Left lung (tissue), 10 donors: ENCODE measurements around the gene PCLO. TPM values are rescaled to one million over a fixed set of nuclear protein-coding genes. Genes with fewer than 3 reads are reported as not detected.
A peak's percentile ranks its signal among the peaks of the same experiment; 100 is the strongest.

Source experiments
- ATAC-seq: fragments of 200-7000 bp; cut with Tn5 transposase; one replicate; pipeline ENCODE4 v1.9.1; 2020; ENCODE audit warnings: moderate library complexity
- DNase-seq, 4 donors: peaks; one replicate each; pipeline ENCODE4 v3.0.0-alpha.2; 2013 to 2020
- H3K27ac ChIP-seq, 2 donors: fragments of 200-600 bp; sonication (generic) in 1 of 2; one replicate each; pipeline versions ENCODE4 v1.5.0 to v1.8.0; 2020 to 2021
- H3K27me3 ChIP-seq, 2 donors: fragments of 200-600 bp; sonication (generic) in 1 of 2; one replicate each; pipeline versions ENCODE4 v1.5.0 to v1.8.0; 2020 to 2021
- H3K36me3 ChIP-seq, 2 donors: fragments of 200-600 bp; sonication (generic) in 1 of 2; one replicate each; pipeline versions ENCODE4 v1.5.0 to v1.8.0; 2020 to 2021
- H3K4me1 ChIP-seq, 2 donors: fragments of 200-600 bp; one replicate each; pipeline ENCODE4 v1.8.0; 2021
- H3K4me3 ChIP-seq, 2 donors: fragments of 200-600 bp; sonication (generic) in 1 of 2; one replicate each; pipeline versions ENCODE4 v1.5.0 to v1.8.0; 2020 to 2021; ENCODE audit warnings: mild to moderate bottlenecking in 1 of 2
- H3K9me3 ChIP-seq, 2 donors: fragments of 200-600 bp; sonication (generic) in 1 of 2; one replicate each; pipeline versions ENCODE4 v1.5.0 to v1.8.0; 2020 to 2021
- CTCF ChIP-seq, 2 donors: fragments of 200-600 bp; sonication (generic) in 1 of 2; IDR thresholded peaks; one replicate each; pipeline versions ENCODE4 v1.5.0 to v1.8.0; 2021; ENCODE audit warnings: antibody characterized with exemption in 2 of 2
- intact Hi-C, 2 donors: fragments of 100-400 bp; cut with DNase I; formaldehyde crosslinking; loops; one replicate each; pipeline versions ENCODE4 v1.11.2 to v1.14.2; 2022
- polyA plus RNA-seq, 6 donors: library from polyadenylated mRNA; unstranded; fragments of 120-200 nt; gene quantifications; one replicate each; pipeline ENCODE4 v1.2.1, GENCODE V29; 2013; ENCODE audit not compliant: insufficient read length in 6 of 6
- total RNA-seq, 2 donors: library from RNA; stranded (reverse); fragmentation: NEBNext Ultra II Directional; extraction: Animal tissue kit (Norgen Biotek cat#: 25700); gene quantifications; one replicate each; pipeline ENCODE4 v1.2.1, GENCODE V29; 2021
- donor health status: DM: no; HTN: yes; CAD: no.
- donor health status: DM: no; HTN: no; CAD: no.

PCLO gene
- total and polyA plus RNA-seq, 8 donors = 5.3 to 7.7 (median 5.9) TPM

- no peak for TF ChIP-seq CTCF (IDR thresholded peaks at IDR 0.05)
- Histone ChIP-seq H3K27ac (no peak overlapping the region), H3K4me1 (no peaks in the 10 kb centered on the region), H3K27me3 (no peaks in the 10 kb centered on the region), H3K36me3 (no peaks in the 10 kb centered on the region), H3K9me3 (no peaks in the 10 kb centered on the region), H3K4me3 (no peak overlapping the region)
- intact Hi-C loops = no loop called here
- DNase-seq = no peak
- ATAC-seq = no peak
These were observed 344.5 kb downstream of the PCLO start for GRCh38 chr7:82818171-82818570.

GRCh38 chr7:82816272-82816671, 346.4 kb downstream of the PCLO start:
- no peak overlapping the region for H3K4me3 ChIP-seq
- no peak for TF ChIP-seq CTCF (IDR thresholded peaks at IDR 0.05)
- no peaks in the 10 kb centered on the region for H3K9me3 ChIP-seq
- no peaks in the 10 kb centered on the region for H3K27me3 ChIP-seq
- no peaks in the 10 kb centered on the region for H3K4me1 ChIP-seq
- H3K27ac ChIP-seq = no peak overlapping the region
- DNase-seq = no peak
- no peaks in the 10 kb centered on the region for H3K36me3 ChIP-seq
- no peak for ATAC-seq
- intact Hi-C loops = no loop called here

- ATAC-seq (peak; percentile 84), DNase-seq (peak in 1 of 4 donors; percentile 59)
- intact Hi-C loops = no loop called here
- H3K4me1 ChIP-seq = no peaks in the 10 kb centered on the region
- H3K27me3 ChIP-seq = no peaks in the 10 kb centered on the region
- no peak overlapping the region for H3K4me3 ChIP-seq
- H3K27ac ChIP-seq = no peak overlapping the region
- H3K36me3 ChIP-seq = no peaks in the 10 kb centered on the region
- H3K9me3 ChIP-seq = no peaks in the 10 kb centered on the region
- peak in 1 of 2 donors; percentile 30 for TF ChIP-seq CTCF (IDR thresholded peaks at IDR 0.05)
These were observed 352.0 kb downstream of the PCLO start for GRCh38 chr7:82810558-82811259.

- no peaks in the 10 kb centered on the region for H3K36me3 ChIP-seq
- no peak overlapping the region for H3K4me3 ChIP-seq
- no peaks in the 10 kb centered on the region for H3K4me1 ChIP-seq
- intact Hi-C loops = no loop called here
- DNase-seq (no peak), ATAC-seq (no peak)
- no peaks in the 10 kb centered on the region for H3K27me3 ChIP-seq
- TF ChIP-seq CTCF (IDR thresholded peaks at IDR 0.05) = no peak
- no peaks in the 10 kb centered on the region for H3K9me3 ChIP-seq
- no peak overlapping the region for H3K27ac ChIP-seq
These were observed 354.1 kb downstream of the PCLO start for GRCh38 chr7:82808633-82809032.

GRCh38 chr7:82805527-82805960, 357.1 kb downstream of the PCLO start:
- H3K27ac ChIP-seq = no peak overlapping the region
- intact Hi-C loops = no loop called here
- H3K4me1 ChIP-seq = no peaks in the 10 kb centered on the region
- H3K9me3 ChIP-seq = no peaks in the 10 kb centered on the region
- no peaks in the 10 kb centered on the region for H3K27me3 ChIP-seq
- H3K4me3 ChIP-seq = no peak overlapping the region
- DNase-seq (peak in 1 of 4 donors; percentile 39), ATAC-seq (peak; percentile 36)
- H3K36me3 ChIP-seq = no peaks in the 10 kb centered on the region
- TF ChIP-seq CTCF (IDR thresholded peaks at IDR 0.05) = no peak
